ENCODE measurements around the gene DTX4.

The DTX4 gene

GRCh38 chr11:59183771-59184170, 11.8 kb downstream of the DTX4 start:
- H3K9me3 ChIP-seq (ENCODE audit: control insufficient read depth, insufficient read depth, low read depth, low read length) = no peaks in the 10 kb centered on the region
- no peak overlapping the region for H3K9ac ChIP-seq (ENCODE audit: low read length)
- H3K4me3 ChIP-seq (ENCODE audit: low read depth, low read length) = no peak overlapping the region
- H3K27me3 ChIP-seq (ENCODE audit: control insufficient read depth, insufficient read depth, low read length) = no peaks in the 10 kb centered on the region
- no peak overlapping the region for H3K27ac ChIP-seq (ENCODE audit: low read depth, low read length)
- H3K36me3 ChIP-seq (ENCODE audit: control insufficient read depth, insufficient read depth, low read length) = peaks cover 31% of the 10 kb centered on the region; the same call in 1 of the 2 replicates
- no peaks in the 10 kb centered on the region for H3K4me1 ChIP-seq (ENCODE audit: control insufficient read depth, insufficient read depth, low read length)

DNA sequence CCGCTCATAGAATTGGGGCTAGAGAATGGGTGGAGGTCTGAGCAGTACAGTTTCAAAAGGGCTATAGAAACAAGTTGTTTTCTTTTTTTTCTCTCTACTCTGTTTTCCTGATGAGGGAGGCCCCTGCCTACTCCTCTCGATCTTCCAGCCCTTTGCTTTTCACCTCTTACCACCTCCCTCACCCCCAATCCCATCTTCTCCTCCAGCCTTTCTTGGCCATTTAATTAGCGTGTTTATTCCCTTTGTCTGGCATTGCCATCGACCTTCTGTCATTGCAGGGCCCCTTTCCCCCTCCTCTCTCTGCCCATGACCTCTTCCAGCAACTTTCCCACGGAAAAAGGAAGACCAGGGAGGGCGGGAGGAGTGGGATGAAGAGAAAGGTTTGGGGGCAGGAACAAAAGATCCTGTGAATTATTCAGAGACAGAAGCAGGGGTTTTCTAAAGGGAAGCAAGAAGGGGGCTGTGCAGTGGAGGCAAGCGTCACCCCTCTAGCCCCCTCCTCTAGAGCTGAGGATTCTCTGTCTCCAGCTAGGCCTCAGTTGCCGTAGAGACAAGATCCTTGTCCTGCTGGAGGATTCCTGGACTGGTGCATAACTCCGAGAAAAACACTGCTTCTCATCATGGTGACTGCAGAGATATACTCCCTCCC, 12.9 kb downstream of the DTX4 start:
- Histone ChIP-seq H3K27me3 (ENCODE audit: control insufficient read depth, insufficient read depth, low read length) (no peaks in the 10 kb centered on the region), H3K27ac (ENCODE audit: low read depth, low read length) (no peak overlapping the region), H3K36me3 (ENCODE audit: control insufficient read depth, insufficient read depth, low read length) (peaks cover 38% of the 10 kb centered on the region), H3K4me3 (ENCODE audit: low read depth, low read length) (no peak overlapping the region), H3K4me1 (ENCODE audit: control insufficient read depth, insufficient read depth, low read length) (no peaks in the 10 kb centered on the region; the same call in 1 of the 2 replicates), H3K9me3 (ENCODE audit: control insufficient read depth, insufficient read depth, low read depth, low read length) (no peaks in the 10 kb centered on the region), H3K9ac (ENCODE audit: low read length) (no peak overlapping the region)

DNA sequence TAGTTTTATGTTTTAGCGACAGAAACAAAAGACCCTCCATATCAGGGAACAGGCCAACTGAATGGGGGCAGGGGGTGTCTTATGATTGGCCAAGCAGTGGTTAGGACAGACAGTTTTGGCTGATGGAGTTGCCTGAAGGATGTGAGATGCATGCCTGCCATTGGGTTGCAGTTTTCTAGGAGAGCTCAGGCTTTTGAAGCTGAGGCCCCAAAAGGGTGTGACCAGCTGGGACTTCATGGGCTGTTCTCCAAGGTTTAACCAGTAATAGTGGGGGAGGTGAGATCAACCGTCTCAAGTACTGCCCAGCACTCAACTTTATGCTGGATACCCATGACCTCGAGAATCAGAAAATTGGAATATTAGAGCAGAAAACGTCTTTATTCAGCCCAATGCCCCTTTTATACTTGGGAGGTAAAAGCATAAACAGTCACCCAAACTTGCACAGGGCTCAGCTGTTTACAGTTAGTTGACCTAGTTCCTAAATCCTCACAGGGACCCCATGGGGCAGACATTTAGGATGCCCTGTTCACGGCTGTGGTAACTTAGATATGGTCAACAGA, 13.5 kb downstream of the DTX4 start:
- H3K27me3 ChIP-seq (ENCODE audit: control insufficient read depth, insufficient read depth, low read length) = no peaks in the 10 kb centered on the region
- no peak overlapping the region for H3K27ac ChIP-seq (ENCODE audit: low read depth, low read length)
- H3K9ac ChIP-seq (ENCODE audit: low read length) = no peak overlapping the region
- H3K36me3 ChIP-seq (ENCODE audit: control insufficient read depth, insufficient read depth, low read length) = peaks cover 45% of the 10 kb centered on the region
- H3K4me3 ChIP-seq (ENCODE audit: low read depth, low read length) = no peak overlapping the region
- H3K9me3 ChIP-seq (ENCODE audit: control insufficient read depth, insufficient read depth, low read depth, low read length) = no peaks in the 10 kb centered on the region
- no peaks in the 10 kb centered on the region; the same call in 1 of the 2 replicates for H3K4me1 ChIP-seq (ENCODE audit: control insufficient read depth, insufficient read depth, low read length)

- no peak overlapping the region for H3K27ac ChIP-seq (ENCODE audit: low read depth, low read length)
- H3K4me3 ChIP-seq (ENCODE audit: low read depth, low read length) = no peak overlapping the region
- H3K9ac ChIP-seq (ENCODE audit: low read length) = no peak overlapping the region
- H3K9me3 ChIP-seq (ENCODE audit: control insufficient read depth, insufficient read depth, low read depth, low read length) = no peaks in the 10 kb centered on the region
- peaks cover 52% of the 10 kb centered on the region for H3K36me3 ChIP-seq (ENCODE audit: control insufficient read depth, insufficient read depth, low read length)
- H3K4me1 ChIP-seq (ENCODE audit: control insufficient read depth, insufficient read depth, low read length) = no peaks in the 10 kb centered on the region; the same call in 1 of the 2 replicates
- no peaks in the 10 kb centered on the region for H3K27me3 ChIP-seq (ENCODE audit: control insufficient read depth, insufficient read depth, low read length)
Observed at GRCh38 chr11:59186130-59186594, 14.2 kb downstream of the DTX4 start.

GRCh38 chr11:59187035-59187434, 15.1 kb downstream of the DTX4 start:
- no peak overlapping the region for H3K4me3 ChIP-seq (ENCODE audit: low read depth, low read length)
- no peaks in the 10 kb centered on the region; the same call in 1 of the 2 replicates for H3K4me1 ChIP-seq (ENCODE audit: control insufficient read depth, insufficient read depth, low read length)
- no peak overlapping the region for H3K27ac ChIP-seq (ENCODE audit: low read depth, low read length)
- H3K36me3 ChIP-seq (ENCODE audit: control insufficient read depth, insufficient read depth, low read length) = peaks cover 55% of the 10 kb centered on the region
- no peaks in the 10 kb centered on the region for H3K9me3 ChIP-seq (ENCODE audit: control insufficient read depth, insufficient read depth, low read depth, low read length)
- H3K27me3 ChIP-seq (ENCODE audit: control insufficient read depth, insufficient read depth, low read length) = no peaks in the 10 kb centered on the region
- no peak overlapping the region for H3K9ac ChIP-seq (ENCODE audit: low read length)

DNA sequence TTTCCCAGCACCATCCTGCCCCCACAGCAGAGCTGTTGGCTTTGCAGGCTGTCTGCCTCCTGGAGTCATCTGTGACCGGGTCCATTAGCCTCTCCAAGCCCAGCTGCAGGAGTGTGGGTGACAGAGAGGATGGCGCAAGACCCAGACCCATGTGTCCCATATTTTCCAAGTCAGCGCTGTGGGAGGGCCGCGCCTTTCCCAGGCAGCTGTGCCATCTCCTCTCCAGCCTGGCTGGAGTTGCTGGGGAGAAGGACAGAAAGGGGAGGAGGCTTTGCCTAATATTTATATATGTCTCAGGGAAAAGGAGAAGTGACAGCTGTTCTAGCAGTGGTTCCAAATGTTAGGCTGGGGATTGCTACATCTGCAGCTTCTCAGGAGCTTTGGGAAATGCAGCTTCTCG, 15.7 kb downstream of the DTX4 start:
- Histone ChIP-seq H3K36me3 (ENCODE audit: control insufficient read depth, insufficient read depth, low read length) (peaks cover 59% of the 10 kb centered on the region), H3K9ac (ENCODE audit: low read length) (no peak overlapping the region), H3K4me1 (ENCODE audit: control insufficient read depth, insufficient read depth, low read length) (no peaks in the 10 kb centered on the region; the same call in 1 of the 2 replicates), H3K9me3 (ENCODE audit: control insufficient read depth, insufficient read depth, low read depth, low read length) (no peaks in the 10 kb centered on the region), H3K4me3 (ENCODE audit: low read depth, low read length) (no peak overlapping the region), H3K27ac (ENCODE audit: low read depth, low read length) (no peak overlapping the region), H3K27me3 (ENCODE audit: control insufficient read depth, insufficient read depth, low read length) (no peaks in the 10 kb centered on the region)

- H3K4me1 ChIP-seq (ENCODE audit: control insufficient read depth, insufficient read depth, low read length) = no peaks in the 10 kb centered on the region; the same call in 1 of the 2 replicates
- H3K9me3 ChIP-seq (ENCODE audit: control insufficient read depth, insufficient read depth, low read depth, low read length) = no peaks in the 10 kb centered on the region
- peaks cover 62% of the 10 kb centered on the region for H3K36me3 ChIP-seq (ENCODE audit: control insufficient read depth, insufficient read depth, low read length)
- H3K9ac ChIP-seq (ENCODE audit: low read length) = no peak overlapping the region
- no peaks in the 10 kb centered on the region for H3K27me3 ChIP-seq (ENCODE audit: control insufficient read depth, insufficient read depth, low read length)
- H3K27ac ChIP-seq (ENCODE audit: low read depth, low read length) = no peak overlapping the region
- no peak overlapping the region for H3K4me3 ChIP-seq (ENCODE audit: low read depth, low read length)
Observed at GRCh38 chr11:59188954-59189353, 17.0 kb downstream of the DTX4 start.

DNA sequence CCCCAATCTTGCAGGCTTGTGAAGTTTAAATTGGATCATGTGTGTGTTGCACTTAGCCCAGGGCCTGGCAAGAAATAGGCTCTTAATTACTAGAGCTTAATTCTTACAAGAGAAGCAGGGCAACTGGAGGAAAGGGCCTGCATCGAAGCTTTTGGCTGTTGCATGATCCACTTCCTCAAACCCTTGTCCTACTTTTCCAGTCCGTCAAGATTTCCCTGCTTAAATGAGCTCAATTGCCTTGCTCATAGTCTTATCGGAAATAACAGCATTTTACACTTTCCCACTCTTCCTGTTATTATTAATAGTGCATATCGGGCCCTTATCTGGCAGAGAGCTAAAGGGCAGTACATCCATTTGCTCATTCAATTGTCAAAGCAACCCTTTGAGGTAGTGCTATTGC, 18.1 kb downstream of the DTX4 start:
- H3K9ac ChIP-seq (ENCODE audit: low read length) = no peak overlapping the region
- H3K27me3 ChIP-seq (ENCODE audit: control insufficient read depth, insufficient read depth, low read length) = no peaks in the 10 kb centered on the region
- no peaks in the 10 kb centered on the region for H3K9me3 ChIP-seq (ENCODE audit: control insufficient read depth, insufficient read depth, low read depth, low read length)
- H3K36me3 ChIP-seq (ENCODE audit: control insufficient read depth, insufficient read depth, low read length) = peaks cover 68% of the 10 kb centered on the region
- H3K4me3 ChIP-seq (ENCODE audit: low read depth, low read length) = no peak overlapping the region
- H3K27ac ChIP-seq (ENCODE audit: low read depth, low read length) = no peak overlapping the region
- no peaks in the 10 kb centered on the region; the same call in 1 of the 2 replicates for H3K4me1 ChIP-seq (ENCODE audit: control insufficient read depth, insufficient read depth, low read length)

- H3K4me1 ChIP-seq (ENCODE audit: control insufficient read depth, insufficient read depth, low read length) = no peaks in the 10 kb centered on the region; the same call in 1 of the 2 replicates
- no peak overlapping the region for H3K4me3 ChIP-seq (ENCODE audit: low read depth, low read length)
- no peaks in the 10 kb centered on the region for H3K27me3 ChIP-seq (ENCODE audit: control insufficient read depth, insufficient read depth, low read length)
- H3K9me3 ChIP-seq (ENCODE audit: control insufficient read depth, insufficient read depth, low read depth, low read length) = no peaks in the 10 kb centered on the region
- H3K36me3 ChIP-seq (ENCODE audit: control insufficient read depth, insufficient read depth, low read length) = peaks cover 80% of the 10 kb centered on the region
- no peak overlapping the region for H3K9ac ChIP-seq (ENCODE audit: low read length)
- no peak overlapping the region for H3K27ac ChIP-seq (ENCODE audit: low read depth, low read length)
Observed at GRCh38 chr11:59191095-59191494, 19.2 kb downstream of the DTX4 start.

DNA sequence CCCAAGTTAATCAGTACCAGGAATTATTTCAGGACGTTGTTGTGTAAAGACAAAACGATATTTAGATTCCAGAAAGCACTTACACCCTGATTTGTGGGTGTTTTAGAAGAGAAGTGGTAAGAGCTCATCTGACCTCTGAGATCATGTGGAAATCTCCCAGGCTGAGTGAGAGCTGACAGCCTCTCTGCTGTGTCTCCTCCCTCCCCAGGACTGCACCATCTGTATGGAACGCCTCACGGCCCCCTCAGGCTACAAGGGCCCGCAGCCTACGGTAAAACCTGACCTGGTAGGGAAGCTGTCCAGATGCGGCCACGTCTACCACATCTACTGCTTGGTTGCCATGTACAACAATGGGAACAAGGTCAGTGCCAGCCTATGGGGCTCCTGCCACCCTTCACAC, 20.0 kb downstream of the DTX4 start:
- Histone ChIP-seq H3K9ac (ENCODE audit: low read length) (no peak overlapping the region), H3K4me1 (ENCODE audit: control insufficient read depth, insufficient read depth, low read length) (no peaks in the 10 kb centered on the region; the same call in 1 of the 2 replicates), H3K9me3 (ENCODE audit: control insufficient read depth, insufficient read depth, low read depth, low read length) (peaks cover 4% of the 10 kb centered on the region; the same call in 1 of the 2 replicates), H3K27me3 (ENCODE audit: control insufficient read depth, insufficient read depth, low read length) (no peaks in the 10 kb centered on the region), H3K36me3 (ENCODE audit: control insufficient read depth, insufficient read depth, low read length) (peaks cover 84% of the 10 kb centered on the region), H3K27ac (ENCODE audit: low read depth, low read length) (no peak overlapping the region), H3K4me3 (ENCODE audit: low read depth, low read length) (no peak overlapping the region)

DNA sequence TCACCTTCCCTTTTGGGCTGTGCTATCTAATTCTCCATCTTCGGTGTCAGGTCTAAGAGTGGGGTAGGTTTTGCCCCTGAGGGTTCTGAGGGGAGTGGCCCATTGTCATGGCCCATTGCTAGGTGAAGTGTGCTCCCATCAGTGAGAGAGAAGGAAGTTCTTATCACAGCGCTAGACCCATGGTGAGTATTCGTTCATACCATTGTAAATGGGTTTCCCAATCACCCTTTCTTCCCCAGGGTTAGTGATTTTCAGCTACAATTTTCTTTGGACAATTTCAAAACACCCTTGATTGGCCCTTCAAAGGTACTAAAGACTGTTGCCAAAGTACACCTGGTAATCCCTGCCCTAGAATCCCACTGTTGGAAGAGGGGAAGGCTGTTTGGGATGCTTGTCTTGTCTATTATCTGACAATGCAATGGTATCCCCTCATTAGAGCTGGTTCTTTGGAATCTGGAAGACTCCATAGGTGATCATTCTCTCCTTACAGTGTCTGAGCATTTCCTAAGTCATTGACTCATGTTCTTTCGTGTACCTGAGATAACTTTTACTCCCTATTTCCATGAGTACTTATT, 20.6 kb downstream of the DTX4 start:
- H3K4me3 ChIP-seq (ENCODE audit: low read depth, low read length) = no peak overlapping the region
- no peaks in the 10 kb centered on the region for H3K27me3 ChIP-seq (ENCODE audit: control insufficient read depth, insufficient read depth, low read length)
- no peak overlapping the region for H3K9ac ChIP-seq (ENCODE audit: low read length)
- peaks cover 4% of the 10 kb centered on the region; the same call in 1 of the 2 replicates for H3K9me3 ChIP-seq (ENCODE audit: control insufficient read depth, insufficient read depth, low read depth, low read length)
- peaks cover 89% of the 10 kb centered on the region for H3K36me3 ChIP-seq (ENCODE audit: control insufficient read depth, insufficient read depth, low read length)
- H3K4me1 ChIP-seq (ENCODE audit: control insufficient read depth, insufficient read depth, low read length) = no peaks in the 10 kb centered on the region; the same call in 1 of the 2 replicates
- H3K27ac ChIP-seq (ENCODE audit: low read depth, low read length) = no peak overlapping the region

Measured in HUES6 (cell line).